Mucosa of descending colon (tissue), 3 donors: Measurements from ENCODE around the gene TMSB15C. TPM values are rescaled to one million over a fixed set of nuclear protein-coding genes. Genes with fewer than 3 reads are reported as not detected.

Experiments used
- ATAC-seq: fragments of 200-7000 bp; cut with Tn5 transposase; one replicate; pipeline ENCODE4 v1.9.1; 2020; ENCODE audit warnings: mild to moderate bottlenecking, moderate library complexity
- DNase-seq, 3 donors: peaks; one replicate each; pipeline ENCODE4 v3.0.0-alpha.2; 2020
- H3K36me3 ChIP-seq: fragments of 200-600 bp; one replicate; pipeline ENCODE4 v1.8.0; 2021; ENCODE audit warnings: low read depth, mild to moderate bottlenecking
- H3K4me1 ChIP-seq: fragments of 200-600 bp; one replicate; pipeline ENCODE4 v1.8.0; 2021; ENCODE audit warnings: low read depth, mild to moderate bottlenecking
- H3K4me3 ChIP-seq: fragments of 200-600 bp; one replicate; pipeline ENCODE4 v1.8.0; 2021; ENCODE audit warnings: mild to moderate bottlenecking
- H3K9me3 ChIP-seq: fragments of 200-600 bp; one replicate; pipeline ENCODE4 v1.8.0; 2021; ENCODE audit warnings: mild to moderate bottlenecking
- CTCF ChIP-seq: fragments of 200-600 bp; IDR thresholded peaks from one replicate; pipeline ENCODE4 v1.8.0; 2022; ENCODE audit warnings: antibody characterized with exemption, mild to moderate bottlenecking
- intact Hi-C, 2 donors: fragments of 100-400 bp; cut with DNase I in 1 of 2; cut with micrococcal nuclease in 1 of 2; formaldehyde crosslinking; loops; one replicate each; pipeline versions ENCODE4 v1.11.0 to v1.11.1; 2022; cut with DNase I, micrococcal nuclease
- total RNA-seq, 3 donors: library from RNA; stranded (reverse); fragmentation: NEBNext Ultra II Directional in 2 of 3; extraction: Animal tissue kit (Norgen Biotek cat#: 25700) in 2 of 3; gene quantifications; one replicate each; pipeline versions ENCODE4 v1.2.1 to v1.2.4, GENCODE V29; 2021 to 2023
- donor health status: DM: no; HTN: no; CAD: no; lungs with moderate emphysema.
- donor health status: DM: no; HTN: no; CAD: no.
- donor health status: DM: no; HTN: yes; CAD: no.

TMSB15C gene
- total RNA-seq, 3 donors from 2014 or later = 0.84 to 2.6 (median 0.87) TPM

DNA sequence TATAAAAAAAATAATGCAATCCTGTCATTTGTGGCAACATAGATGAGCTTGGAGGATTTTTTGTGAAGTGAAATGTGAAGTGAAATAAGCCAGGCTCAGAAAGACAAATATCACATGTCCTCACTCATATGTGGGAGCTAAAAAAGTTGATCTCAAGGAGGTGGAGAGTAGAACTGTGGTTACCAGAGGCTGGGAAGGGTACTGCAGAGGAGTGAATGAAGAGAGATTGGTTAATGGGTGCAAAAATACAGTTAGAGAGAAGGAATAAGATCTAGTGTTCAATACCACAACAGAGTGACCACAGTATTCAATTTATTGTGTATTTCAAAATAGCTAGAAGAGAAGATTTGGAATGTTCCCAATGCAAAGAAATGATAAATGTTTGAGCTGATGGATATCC, 22.9 kb upstream of the TMSB15C start:
- Histone ChIP-seq H3K4me1 (no peaks in the 10 kb centered on the region), H3K36me3 (no peaks in the 10 kb centered on the region), H3K9me3 (no peaks in the 10 kb centered on the region), H3K4me3 (no peak overlapping the region)
- no peak for DNase-seq
- intact Hi-C loops = no loop called here
- ATAC-seq = no peak
- TF ChIP-seq CTCF = no peak

GRCh38 chrX:104098151-104098808, 22.2 kb upstream of the TMSB15C start:
- ATAC-seq (peak; percentile 87), DNase-seq (peak in 1 of 3 donors; percentile 32)
- H3K36me3 ChIP-seq = no peaks in the 10 kb centered on the region
- no peaks in the 10 kb centered on the region for H3K4me1 ChIP-seq
- no peaks in the 10 kb centered on the region for H3K9me3 ChIP-seq
- no peak overlapping the region for H3K4me3 ChIP-seq
- intact Hi-C loops = no loop called here
- TF ChIP-seq CTCF = no peak

DNA sequence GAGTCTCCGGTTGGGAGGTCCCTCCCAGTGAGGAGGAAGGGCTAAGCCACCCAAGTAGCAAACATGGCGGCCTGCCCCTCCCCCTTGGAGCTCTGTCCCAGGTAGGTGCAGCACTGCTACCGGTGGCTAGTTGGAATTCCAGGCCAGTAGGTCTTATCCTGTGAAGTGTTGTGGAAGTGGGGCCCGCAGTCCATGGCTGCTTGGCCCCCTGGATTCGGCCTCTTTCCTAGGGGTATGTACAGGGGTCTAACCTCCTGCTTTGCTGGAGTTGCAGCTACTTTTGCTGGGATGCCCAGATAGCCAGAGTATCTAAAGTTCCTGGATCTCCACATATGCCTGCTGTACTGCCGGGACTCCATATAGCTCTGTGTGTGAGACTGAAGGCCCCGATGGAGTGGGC, 9.9 kb upstream of the TMSB15C start:
- Histone ChIP-seq H3K9me3 (no peaks in the 10 kb centered on the region), H3K4me3 (no peak overlapping the region), H3K36me3 (no peaks in the 10 kb centered on the region), H3K4me1 (no peaks in the 10 kb centered on the region)
- intact Hi-C loops = no loop called here
- no peak for DNase-seq
- ATAC-seq = no peak
- no peak for TF ChIP-seq CTCF

DNA sequence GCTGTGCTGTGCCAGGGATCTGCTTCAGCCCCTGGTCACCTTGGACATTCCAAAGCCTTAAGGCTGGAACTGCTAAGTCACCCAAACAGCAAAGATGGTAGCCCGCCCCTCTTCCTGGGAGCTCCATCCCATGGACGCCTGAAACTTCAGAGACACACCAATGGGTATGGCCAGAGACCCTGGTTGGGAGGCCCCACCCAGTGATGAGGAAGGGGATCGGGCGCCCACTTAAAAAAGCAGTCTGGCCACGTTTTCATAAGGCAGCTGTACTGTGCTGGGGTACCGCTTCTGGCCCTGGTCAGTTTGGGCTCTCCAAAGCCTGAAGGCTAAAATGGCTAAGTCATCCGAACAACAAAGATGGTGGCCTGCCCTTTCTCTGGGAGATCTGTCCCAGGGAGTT, 9.4 kb upstream of the TMSB15C start:
- H3K4me1 ChIP-seq = no peaks in the 10 kb centered on the region
- no peak overlapping the region for H3K4me3 ChIP-seq
- no peaks in the 10 kb centered on the region for H3K36me3 ChIP-seq
- no peaks in the 10 kb centered on the region for H3K9me3 ChIP-seq
- intact Hi-C loops = no loop called here
- DNase-seq (no peak), ATAC-seq (no peak)
- TF ChIP-seq CTCF = no peak

DNA sequence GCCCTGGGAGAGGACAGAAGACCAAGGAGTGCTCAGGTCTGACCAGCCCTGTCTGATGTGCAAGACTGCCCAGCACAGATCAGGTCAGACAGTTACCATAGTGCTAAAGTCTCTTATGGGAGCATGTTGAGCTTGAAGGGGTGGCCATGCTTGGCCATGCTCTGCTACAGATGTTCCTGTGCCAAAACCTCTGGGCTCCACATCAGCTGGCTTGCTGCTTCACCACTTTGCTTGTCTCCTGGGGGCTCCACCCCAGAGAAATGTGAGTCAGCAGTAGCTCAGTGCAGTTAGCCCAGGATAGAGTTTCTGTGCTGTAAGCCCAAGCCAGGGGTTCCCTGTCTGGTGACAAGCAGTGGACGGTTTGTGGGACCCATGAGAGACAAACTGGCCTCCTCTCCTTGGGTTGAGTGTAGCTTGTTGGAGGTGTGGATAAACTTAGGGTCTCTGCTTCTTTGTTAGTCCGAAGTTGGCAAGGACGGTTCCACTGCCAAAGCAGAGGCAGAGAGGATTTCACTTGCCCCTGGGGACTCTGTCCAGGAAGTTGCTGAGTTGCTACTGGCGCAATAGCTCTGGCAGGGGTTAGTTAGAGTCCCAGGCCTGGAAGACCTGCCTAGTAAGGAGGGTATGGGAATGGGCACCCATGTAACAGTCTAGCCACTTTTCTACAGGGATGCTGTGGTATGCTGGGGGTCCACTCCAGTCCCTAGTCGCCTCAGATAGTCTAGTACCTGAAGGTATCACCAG, 8.7 kb upstream of the TMSB15C start:
- Histone ChIP-seq H3K9me3 (no peaks in the 10 kb centered on the region), H3K4me1 (no peaks in the 10 kb centered on the region), H3K36me3 (no peaks in the 10 kb centered on the region), H3K4me3 (no peak overlapping the region)
- TF ChIP-seq CTCF = no peak
- ATAC-seq (no peak), DNase-seq (no peak)
- intact Hi-C loops = no loop called here
